ENCODE results near the gene CHKA. TPM values are rescaled to one million over a fixed set of nuclear protein-coding genes. Genes with fewer than 3 reads are reported as not detected.

CHKA gene
- polyA plus RNA-seq, 1 donor = 21.4 TPM

DNA sequence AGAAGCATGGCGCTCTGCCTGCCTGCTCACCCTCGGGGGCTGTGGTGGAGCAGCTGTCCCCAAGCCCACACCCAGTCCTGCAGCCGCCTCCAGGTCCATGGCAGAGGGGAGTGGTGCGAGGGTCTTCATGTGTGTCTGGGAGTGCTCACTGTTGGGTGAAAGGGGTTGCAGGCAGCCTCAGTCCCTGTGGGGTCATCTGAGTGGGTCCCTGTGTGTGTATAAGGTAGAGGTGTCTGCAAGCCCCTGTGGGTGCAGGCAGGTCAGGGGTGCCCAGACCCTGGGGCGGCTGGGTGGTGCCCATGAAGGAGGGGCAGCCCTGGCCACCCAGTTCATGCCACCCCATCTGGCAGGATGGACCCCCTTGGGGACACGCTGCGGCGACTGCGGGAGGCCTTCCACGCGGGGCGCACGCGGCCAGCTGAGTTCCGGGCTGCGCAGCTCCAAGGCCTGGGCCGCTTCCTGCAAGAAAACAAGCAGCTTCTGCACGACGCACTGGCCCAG, 106.2 kb downstream of the CHKA start:
- no peak for DNase-seq (ENCODE audit: low read depth)

DNA sequence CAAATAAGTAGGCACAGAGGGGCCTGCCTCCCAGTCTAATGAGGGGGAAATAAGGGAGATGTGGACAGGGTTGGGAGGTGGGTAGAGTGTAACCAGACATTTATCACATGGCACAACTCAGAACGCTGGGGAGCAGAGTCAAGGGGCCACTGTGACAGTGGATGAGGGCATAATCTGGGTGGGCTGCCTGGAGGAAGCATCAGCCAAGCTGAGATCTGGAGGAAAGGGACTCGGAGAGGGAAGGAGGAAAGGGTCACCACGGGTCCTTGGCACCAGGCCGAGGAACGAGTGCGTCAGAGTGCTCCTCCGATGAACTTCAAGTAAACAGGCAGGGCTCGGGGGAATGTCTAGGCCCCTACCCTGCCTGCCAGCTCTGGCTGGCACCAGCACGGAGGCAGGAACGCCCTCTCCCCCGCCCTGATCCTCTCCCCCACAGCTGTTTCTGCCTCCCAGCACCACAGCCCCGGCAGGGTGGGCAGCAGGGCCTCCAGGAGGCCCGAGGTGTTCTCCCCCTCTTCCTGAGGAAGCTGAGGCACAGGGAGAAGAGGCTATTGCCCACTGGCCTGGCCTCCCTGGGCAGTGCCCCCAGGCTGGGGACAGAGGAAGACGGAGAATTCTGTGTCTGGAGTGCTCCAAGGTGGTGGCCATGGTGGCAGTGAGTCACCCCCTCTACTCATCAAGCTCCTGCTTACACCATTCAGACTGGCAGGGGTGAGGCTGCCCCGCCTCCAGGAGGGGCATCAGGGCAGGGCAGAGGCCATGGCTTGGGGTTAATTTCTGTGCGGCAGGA, 106.8 kb downstream of the CHKA start:
- DNase-seq (ENCODE audit: low read depth) = no peak

DNA sequence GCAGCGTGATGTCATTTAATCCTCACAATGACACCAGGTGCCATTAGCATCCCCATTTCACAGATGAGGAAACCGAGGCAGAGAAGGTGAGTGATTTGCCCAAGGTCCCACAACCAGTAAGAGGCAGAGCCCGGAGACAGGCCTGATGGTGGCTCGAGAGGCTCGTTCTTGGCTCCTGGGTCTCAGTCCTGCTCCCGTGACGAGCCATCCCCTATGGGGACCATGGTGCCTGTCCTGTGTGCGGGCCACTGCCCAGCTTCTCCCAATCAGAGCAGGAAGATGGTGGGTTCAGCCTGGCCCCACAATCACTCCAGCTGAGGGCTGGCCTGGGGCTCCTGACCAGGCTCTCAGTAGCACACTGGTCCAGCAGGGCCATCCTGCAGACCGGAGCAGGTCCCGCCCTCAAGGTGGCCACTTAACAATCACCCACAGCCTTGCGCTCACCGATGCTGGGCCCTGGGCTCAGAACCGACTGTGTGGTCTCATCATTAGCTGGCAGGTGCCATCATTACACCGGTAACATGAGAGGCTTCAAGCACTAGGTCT, 107.5 kb downstream of the CHKA start:
- no peak for DNase-seq (ENCODE audit: low read depth)

DNA sequence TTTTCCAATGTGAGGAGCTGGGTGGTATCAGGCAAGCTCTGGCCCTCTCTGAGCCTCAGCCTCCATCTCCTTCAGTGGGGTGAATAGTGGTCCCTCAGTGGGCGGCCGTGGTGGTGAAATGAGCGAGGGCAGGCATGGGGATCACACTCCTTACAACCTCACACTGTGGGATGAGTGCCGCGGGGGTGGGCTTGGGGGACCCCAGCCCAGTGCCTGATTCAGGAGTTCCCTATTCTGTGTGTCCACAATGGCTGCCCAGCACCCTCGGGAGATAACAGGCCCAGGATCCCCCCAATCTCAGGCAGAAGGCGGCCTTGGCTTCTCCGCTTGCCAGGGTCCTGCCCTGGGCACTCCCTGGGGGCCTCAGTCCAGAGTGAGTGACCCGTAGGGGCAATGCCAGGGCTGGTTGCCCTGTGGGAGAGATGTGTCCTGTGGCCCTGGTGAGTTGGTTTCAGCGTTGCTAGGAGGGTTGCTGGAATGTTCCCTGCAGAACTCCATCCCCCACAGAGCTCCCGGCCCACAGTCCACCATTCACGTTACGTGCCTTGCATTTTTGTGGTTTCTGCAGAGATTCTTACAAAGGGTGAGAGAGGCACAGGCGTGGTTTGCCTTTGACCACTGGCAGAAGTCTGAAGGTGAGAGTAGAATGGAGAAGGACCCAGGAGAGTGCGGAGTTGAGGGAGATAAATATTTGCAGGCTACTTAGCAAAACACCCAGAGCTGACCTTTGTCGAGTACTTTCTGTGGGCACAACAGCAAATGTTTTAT, 108.2 kb downstream of the CHKA start:
- no peak for DNase-seq (ENCODE audit: low read depth)

DNA sequence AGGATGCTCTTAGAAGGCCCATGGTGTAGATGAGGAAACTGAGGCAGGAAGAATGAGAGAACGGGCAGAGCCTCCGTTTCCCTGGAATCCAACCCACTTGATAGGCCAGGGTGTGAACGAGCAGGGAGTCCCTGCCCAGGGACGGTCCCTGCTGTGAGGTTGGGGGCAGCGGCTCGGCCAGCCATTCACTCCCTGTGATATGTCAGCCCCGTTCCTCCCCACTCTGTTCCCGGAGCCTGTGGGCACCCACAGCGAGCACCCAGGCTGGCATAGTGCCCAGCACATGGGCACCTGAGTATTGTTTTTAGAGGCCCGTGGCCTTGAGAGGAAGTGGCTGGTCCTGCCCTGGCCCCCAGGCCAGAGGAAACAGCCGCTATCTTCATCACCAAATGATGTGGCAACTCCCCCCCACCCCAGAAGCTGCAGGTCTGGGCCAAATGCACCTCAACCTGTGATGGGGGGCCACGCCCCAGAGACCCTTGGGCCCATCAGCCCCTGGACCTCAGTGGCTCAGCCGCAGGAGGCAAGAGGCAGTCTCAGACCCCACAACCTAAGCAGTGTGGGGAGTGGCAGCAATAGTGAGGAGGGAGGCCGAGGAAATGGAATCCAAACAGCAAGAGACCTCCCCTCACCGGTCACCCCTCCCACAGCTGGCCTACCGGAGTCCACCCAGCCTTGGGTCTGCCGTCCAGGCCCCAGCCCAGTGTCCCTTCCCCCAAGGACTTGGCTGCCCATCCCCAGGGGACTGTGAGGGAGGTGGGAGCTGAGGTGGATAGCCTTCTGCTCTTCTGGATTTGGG, 108.9 kb downstream of the CHKA start:
- DNase-seq (ENCODE audit: low read depth) = no peak

DNA sequence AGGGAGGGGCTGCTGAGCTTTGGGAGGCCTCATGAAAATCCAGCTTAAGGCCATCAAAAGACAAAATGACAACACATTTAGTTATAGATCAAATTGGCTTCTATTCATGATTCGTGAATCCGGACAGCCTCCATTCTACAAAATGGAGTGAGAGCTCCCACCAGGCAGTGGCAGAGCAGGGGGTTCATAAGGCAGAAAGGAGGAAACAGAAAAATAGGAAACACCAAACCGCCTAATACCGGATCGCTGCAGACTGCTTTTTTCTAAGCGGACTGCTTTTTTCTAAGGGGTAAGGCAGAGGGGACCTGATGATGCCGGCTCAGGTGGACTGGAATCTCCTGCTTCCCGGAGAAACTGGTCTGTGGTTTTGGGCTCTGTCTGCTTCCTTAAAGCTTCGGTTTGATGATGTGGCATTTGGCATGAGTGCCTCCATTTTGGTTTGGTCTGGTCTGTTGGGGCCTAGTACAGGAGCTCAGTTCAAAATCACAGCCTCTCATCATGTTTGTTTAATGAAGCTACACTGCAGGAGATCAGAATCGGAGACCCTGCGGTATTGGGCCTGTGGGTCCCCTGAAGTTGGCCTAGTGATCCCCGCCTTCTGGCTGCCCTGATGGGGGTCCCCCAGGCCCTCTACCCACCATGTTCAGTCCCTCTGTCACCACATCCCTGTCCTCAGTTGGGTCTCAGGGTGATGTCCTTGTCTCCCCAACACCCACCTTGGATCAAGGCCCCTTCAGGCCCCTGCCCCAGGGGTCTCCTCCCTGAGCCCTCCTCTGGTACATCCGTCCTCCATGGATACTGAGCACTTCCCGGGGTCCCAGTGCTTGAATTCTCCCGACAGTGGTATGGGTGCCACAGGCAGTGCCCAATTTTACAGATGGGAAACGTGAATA, 109.9 kb downstream of the CHKA start:
- DNase-seq (ENCODE audit: low read depth) = no peak

DNA sequence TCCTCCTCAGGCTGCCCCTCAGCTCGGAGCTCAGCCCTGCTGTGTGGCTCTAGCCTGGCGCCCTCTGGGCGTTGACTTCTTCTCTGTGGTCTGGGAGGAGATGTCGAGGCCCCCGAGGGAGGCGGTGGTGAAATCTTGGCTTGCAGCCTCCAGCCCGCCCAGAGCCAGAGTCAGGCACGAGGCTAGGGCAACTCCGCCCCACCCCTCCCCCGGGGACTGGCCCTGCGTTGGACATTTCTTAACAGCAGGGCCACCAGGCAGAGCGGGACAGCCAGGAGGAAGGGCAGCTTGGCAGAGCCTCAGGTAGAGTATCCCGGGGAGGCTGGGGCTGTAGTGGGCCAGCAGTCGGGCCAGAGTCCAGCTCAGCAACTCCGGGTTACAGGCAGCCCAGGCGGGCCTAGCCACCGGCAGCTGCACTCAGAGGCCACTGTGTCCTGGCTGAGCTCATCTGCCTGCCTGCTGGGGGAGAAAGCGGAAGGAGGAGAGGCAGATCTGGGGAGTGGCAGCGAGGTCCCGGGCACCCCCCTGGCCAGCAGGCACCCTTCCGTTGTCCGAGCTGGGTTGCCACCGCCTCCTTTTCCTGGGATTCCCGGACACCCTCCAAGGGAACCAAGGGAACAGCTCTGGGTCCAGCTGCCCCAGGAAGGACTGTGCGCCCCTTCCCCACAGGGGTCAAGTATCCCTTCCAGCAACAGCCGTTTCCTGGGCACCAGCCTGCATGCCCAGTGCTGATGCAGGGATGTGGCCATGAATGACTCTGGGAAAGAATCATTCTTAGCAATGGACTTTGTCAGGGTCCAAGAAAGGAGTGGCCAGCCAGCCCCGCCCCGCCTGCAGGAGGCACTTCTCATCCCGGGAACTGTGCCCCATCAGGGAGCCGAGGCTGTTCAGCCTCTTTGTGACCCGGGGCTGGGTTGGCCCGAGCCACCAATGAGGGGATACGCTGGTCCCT, 110.8 kb downstream of the CHKA start, which contains the start of gene ALDH3B1:
ALDH3B1 (plus strand) TSS at position 238 of the 952 bp plus-strand sequence. CDS start 4,971 bp downstream, outside the sequence.
- no peak for DNase-seq (ENCODE audit: low read depth)

DNA sequence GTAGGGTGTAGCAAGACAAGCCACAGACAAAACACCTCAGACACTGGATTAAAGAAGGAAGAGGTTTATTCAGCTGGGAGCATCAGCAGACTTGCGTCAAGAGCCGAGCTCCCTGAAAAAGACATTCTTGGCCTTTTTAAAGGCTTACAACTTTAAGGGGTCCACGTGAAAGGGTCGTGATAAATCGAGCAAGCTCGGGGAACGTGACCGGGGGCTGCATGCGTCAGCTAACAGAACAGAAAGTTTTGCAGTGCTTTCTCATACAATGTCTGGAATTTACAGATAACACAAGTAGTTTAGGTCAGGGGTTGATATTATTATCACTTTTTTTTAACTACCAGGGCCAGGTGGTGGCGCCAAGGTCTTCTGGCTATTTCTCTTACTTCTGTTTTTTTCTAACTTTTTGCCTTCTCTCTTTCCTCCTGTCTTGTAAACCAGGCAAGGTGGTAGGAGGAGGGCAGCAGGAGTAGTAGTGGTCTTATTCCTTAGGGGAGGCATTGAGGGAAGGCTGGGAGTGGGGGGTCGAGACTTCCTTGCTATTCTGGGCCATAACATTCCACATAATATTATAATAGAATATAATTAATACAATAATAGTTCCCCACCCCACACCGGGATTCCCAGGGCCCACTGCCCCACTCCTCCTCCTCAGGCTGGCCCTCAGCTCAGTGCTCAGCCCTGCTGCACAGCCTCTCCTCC, 111.6 kb downstream of the CHKA start:
- no peak for DNase-seq (ENCODE audit: low read depth)

DNA sequence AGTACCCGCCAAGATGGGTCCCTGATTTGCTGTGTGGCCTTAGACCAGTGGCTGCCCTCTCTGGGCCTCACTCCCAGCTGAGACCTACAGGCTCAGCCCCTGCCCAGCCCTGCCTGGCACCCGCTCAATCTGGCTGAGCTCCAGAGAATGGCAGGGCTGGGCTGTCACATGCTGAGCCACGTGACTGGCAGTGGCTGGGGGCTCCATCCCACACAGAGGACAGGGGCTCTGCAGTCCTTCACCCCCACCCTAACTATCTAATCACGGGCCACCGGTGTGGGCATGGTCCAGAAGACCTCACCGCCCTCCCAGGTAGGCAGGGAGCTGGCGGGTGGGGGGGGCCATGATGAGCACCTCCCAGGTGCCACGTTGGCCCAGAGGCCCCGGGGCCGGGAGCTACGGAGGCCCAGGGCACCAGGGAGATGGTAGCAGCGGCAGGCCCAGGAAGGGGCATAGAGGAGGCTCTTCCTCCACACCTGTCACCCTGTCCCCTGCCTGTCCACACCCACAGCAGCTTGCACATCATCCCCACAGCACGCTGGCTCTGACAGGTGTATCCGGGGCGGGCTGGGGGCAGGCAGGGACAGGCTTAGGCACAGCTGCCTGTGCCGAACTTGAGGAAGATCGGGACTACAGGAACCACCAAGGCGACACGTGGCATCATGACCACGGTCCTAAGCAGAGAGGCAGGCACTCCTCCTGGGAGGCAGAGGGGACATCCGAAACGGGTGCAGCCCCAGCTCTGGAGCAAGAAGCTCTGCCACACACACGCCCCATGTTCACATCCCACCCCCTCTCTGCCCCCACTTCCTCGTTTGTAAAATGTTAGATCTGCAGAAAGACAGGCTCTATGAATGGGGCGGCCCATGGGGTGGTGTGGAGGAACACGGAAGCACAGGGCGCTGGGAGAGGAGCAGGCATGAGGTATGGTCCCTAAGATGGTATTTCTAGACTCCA, 112.5 kb downstream of the CHKA start:
- no peak for DNase-seq (ENCODE audit: low read depth)

DNA sequence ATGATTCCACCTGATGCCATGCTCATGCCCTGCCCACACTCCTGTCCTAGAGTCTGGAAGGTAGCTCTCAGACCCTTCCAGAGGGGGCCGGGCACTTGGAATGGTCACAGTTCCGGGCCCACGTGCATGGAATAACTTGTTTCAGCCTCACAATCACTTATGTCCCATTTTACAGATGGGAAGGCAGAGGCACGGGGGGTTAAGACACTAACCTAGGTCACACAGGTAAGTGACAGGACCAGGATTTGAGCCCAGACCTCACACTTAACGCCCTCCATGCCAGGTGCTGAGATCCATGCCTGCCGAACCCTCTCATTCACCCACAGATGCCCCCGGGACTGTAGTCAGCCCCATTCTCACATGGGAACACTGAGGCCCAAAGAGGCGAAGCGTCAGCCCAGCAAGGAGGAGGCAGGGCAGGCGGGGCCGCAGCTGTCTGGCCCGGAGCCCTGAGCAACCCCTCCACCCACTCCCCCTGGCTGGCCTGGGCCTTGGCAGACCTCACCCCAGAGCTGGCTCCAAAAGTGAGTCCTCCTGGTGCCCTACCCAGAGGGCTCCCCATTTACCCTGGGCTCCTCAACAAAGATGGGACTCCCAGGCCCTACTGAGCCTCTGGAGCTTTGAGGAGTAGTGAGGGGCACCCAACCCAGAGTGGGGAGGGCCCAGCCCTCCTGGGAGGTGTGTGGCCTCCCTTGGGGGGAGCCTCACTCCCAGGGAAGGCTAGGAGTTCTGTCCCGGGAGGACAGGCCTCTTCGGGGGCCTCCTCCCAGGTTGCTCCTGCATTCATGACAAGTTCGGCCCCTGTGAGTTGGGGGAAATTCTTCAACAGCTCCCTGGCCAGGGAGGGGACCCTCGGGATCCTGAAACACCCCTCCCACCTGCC, 113.4 kb downstream of the CHKA start:
- DNase-seq (ENCODE audit: low read depth) = no peak

DNA sequence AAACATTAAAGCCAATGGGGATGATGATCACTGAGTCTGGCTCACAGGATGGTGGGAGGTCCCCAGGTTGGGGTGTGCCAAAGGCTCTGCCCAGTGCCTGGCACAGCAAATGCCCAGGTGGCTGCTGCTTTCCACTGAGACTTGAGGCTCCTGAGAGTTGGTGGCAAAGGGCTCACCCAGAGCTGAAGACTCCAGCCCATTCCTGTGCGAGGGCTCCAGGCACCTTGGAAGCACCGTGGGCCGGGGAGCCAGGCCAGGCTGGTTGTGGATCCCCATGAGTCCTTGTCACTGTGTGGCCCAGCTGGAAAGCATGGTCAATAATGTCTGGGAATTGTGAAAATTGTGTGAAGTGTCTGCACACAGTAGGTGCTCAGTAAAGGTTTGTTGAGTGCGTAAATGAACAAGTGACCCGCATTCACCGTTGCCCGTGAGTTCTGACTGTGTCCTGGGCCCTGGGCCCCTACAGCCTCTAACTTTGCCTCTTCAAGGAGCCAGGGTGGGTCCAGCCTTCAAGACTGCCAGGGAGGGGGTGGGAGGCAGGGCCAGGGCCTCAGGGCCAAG, 114.5 kb downstream of the CHKA start:
- no peak for DNase-seq (ENCODE audit: low read depth)

DNA sequence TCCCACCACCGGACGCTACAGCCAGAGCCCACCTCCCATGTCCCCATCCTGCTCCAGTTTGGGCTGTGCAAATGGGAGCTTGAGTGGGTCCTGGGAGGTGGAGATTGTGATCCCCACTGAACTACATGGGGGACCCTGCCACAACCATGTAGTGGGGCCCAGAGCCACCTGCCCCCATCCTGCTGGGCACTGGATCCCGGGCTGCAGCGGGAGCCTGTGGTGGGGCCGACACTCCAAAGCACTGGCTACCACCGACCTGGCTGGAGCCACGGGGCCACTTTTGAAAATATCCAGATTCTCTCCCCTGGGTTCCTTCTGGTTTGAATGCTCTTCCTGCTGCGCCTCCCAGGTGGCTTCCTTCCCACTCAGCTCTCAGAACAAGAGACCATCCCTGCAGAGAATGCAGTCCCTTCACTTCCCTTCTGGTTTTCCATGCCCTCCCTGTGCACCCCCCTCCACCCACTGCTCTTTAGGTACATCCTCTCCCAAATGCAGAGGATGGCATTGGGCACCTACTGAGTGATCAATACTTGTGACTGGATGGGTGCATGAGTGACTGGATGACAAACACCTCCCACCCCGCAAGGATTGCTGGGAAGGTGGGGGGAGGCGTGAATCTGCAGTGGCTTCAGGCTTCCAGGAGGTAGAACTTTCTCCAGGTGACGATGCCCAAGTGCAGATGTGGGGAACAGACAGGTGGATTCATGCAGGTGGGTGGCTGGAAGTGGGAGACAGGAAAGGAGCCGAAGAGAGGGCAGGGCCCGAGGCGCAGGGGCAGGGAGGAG, 116.4 kb downstream of the CHKA start:
- DNase-seq (ENCODE audit: low read depth) = no peak

DNA sequence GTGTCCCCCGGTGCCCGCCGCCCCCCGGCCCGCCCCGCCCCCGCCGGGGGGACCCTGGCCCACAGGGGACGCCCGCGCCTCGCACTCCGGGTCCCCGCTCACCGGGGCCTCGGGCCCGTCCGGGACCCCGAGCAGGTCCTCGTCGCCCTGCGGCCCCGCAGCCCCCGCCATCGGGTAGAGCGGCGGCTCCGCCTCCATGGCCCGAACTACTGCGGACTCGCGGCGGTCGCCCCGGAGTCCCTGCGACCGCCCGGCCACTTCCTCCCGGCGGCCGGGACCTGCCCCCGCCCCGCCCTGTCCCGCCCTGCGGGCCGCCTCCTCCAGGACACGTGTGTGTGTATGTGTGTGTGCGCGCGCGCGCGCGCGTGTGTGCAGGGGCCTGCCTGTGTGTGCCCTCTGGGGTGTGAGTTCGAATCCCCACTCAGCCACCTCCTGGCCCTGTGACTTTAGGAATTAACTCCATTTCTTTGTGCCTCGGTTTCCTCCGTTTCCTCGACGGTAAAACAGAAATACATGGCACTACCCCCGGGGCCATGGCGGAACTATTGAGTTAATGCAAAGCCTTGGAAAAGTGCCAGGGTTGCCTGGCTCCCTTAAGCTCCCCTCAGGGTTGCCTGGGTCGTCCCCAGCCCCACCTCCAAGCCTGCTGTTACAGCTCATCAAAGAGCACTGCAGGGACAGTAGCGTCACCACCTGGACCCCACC, 117.2 kb downstream of the CHKA start, which contains the start of gene UNC93B1:
UNC93B1 (minus strand) TSS at position 252 of the 705 bp plus-strand sequence; CDS start at position 198, 54 bp downstream.
- DNase-seq (ENCODE audit: low read depth) = no peak

DNA sequence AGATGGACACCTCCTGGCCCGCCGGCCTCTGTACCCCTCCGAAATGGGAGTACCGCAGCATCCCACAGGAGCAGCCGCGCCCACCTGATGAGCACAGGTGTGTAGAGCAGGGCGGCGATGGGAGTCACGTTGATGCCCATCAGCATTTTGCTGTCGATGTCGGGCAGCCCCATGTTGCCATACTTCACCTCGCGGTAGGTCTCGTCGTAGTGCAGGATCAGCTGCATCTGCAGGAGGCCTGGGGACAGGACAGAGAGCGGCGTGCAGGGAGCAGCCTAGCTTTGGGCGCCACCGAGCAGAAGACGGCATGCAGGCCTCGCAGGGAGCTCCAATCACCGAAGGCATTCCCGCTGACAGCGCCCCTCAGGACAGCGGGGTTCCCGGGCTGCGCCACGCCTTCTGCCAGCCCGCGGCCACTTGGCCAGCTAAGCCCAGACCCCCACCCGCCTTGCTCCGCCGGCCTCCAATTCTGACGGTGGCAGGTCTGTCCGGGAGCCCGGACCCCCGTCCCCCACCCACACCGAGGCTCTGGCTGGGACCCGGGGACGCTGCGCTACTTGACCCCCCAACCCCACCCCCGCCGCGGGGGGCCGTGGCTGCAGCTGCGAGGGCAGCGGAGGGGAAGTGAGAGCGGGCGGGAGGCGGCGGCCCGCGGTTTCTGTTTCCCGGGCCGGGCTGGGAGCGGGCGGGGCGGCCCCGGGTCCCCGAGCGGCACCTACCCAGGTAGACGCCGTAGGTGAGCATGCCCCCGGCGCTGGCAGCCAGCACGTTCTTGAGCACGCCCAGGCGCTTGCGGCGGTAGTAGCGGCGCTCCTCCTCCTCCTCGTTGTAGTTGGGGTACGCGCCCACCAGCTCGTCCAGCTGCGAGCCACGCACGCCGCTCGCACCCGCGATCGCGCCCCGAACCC, 118.0 kb downstream of the CHKA start:
- DNase-seq (ENCODE audit: low read depth) = no peak

All from forelimb muscle (tissue), 1 donor.